SK-N-SH (cell line): Measurements from ENCODE around the gene CCDC50. TPM values are rescaled to one million over a fixed set of nuclear protein-coding genes. Genes with fewer than 3 reads are reported as not detected.
A peak's percentile ranks its signal among the peaks of the same experiment; 100 is the strongest.

Experiments used
- CTCF ChIA-PET: fragments of 300-600, 350-600 bp; formaldehyde crosslinking; extraction: SDS; loops from one replicate; lab custom pipeline; 2021; lab: Yijun Ruan, JAX
- POLR2A ChIA-PET: fragments of 350-600 bp; sonication (Branson Sonifier 250); formaldehyde crosslinking; extraction: SDS; loops from one replicate; lab custom pipeline; 2020; ENCODE audit warnings: antibody characterized with exemption, inconsistent platforms; lab: Yijun Ruan, JAX
- DNase-seq: peaks from one replicate; pipeline ENCODE4 v3.0.0; 2012
- H2AFZ ChIP-seq: fragments of 200-600 bp; sonication (generic); 2 replicates; pipeline ENCODE4 v1.8.1; 2016; ENCODE audit warnings: antibody characterized with exemption, mild to moderate bottlenecking, low read depth
- H3F3A ChIP-seq: fragments of 200-600 bp; sonication (generic); replicated peaks from 2 replicates; pipeline ENCODE3; 2016; ENCODE audit warnings: antibody characterized with exemption, mild to moderate bottlenecking; ENCODE audit not compliant: insufficient read depth
- H3K27ac ChIP-seq, 2 experiments: fragments of 200-500 bp in 1 of 2; fragments of 200-600 bp in 1 of 2; sonication (Bioruptor generic) in 1 of 2; sonication (generic), shearing (Covaris generic) in 1 of 2; 2 replicates each; pipeline versions ENCODE4 v1.5.1 to v1.6.1; 2014 to 2016; ENCODE audit warnings: low read depth in 2 of 2, inconsistent platforms in 1 of 2, low read length in 1 of 2, mild to moderate bottlenecking in 1 of 2, mixed read lengths in 1 of 2
- H3K27me3 ChIP-seq: fragments of 200-600 bp; sonication (generic), shearing (Covaris generic); 2 replicates; pipeline ENCODE4 v1.6.1; 2016; ENCODE audit warnings: mixed run types; ENCODE audit not compliant: insufficient read depth
- H3K36me3 ChIP-seq, 2 experiments: fragments of 200-500 bp in 1 of 2; fragments of 200-600 bp in 1 of 2; sonication (Bioruptor generic) in 1 of 2; sonication (generic) in 1 of 2; replicated peaks in 1 of 2; 2 replicates each; pipeline versions ENCODE3 to v1.5.1; 2014 to 2016; ENCODE audit warnings: low read length in 1 of 2, mild to moderate bottlenecking in 1 of 2; ENCODE audit not compliant: insufficient read depth in 2 of 2, control insufficient read depth in 1 of 2
- H3K4me1 ChIP-seq, 2 experiments: fragments of 200-500 bp in 1 of 2; fragments of 200-600 bp in 1 of 2; sonication (Bioruptor generic) in 1 of 2; sonication (generic), shearing (Covaris generic) in 1 of 2; 2 replicates each; pipeline versions ENCODE4 v1.5.1 to v1.6.1; 2014 to 2016; ENCODE audit warnings: low read depth in 1 of 2, low read length in 1 of 2, mixed run types in 1 of 2; ENCODE audit not compliant: insufficient read depth in 2 of 2, control insufficient read depth in 1 of 2
- H3K4me2 ChIP-seq: fragments of 200-600 bp; sonication (generic), shearing (Covaris generic); 2 replicates; pipeline ENCODE4 v1.6.1; 2017; ENCODE audit warnings: mixed run types
- H3K4me3 ChIP-seq, 2 experiments: fragments of 200-500 bp in 1 of 2; fragments of 200-600 bp in 1 of 2; sonication (Bioruptor generic) in 1 of 2; sonication (generic), shearing (Covaris generic) in 1 of 2; 2 replicates each; pipeline versions ENCODE4 v1.5.1 to v1.8.1; 2014 to 2016; ENCODE audit warnings: low read depth in 2 of 2, inconsistent platforms in 1 of 2, low read length in 1 of 2, mild to moderate bottlenecking in 1 of 2, mixed read lengths in 1 of 2, moderate library complexity in 1 of 2
- H3K79me2 ChIP-seq: fragments of 200-600 bp; sonication (generic); 2 replicates; pipeline ENCODE4 v1.8.1; 2017; ENCODE audit warnings: mild to moderate bottlenecking; ENCODE audit not compliant: insufficient read depth
- H3K9ac ChIP-seq: fragments of 200-600 bp; sonication (generic); 2 replicates; pipeline ENCODE4 v1.6.1; 2017; ENCODE audit warnings: mixed run types
- H3K9me2 ChIP-seq: fragments of 200-600 bp; sonication (generic); 2 replicates; pipeline ENCODE4 v1.6.1; 2017; ENCODE audit warnings: mixed run types
- H3K9me3 ChIP-seq: fragments of 200-600 bp; sonication (generic); 2 replicates; pipeline ENCODE4 v1.6.1; 2017; ENCODE audit warnings: mixed run types, mild to moderate bottlenecking, moderate library complexity
- H4K20me1 ChIP-seq: fragments of 200-600 bp; sonication (generic); 2 replicates; pipeline ENCODE4 v1.6.1; 2017; ENCODE audit warnings: mild to moderate bottlenecking, mixed run types; ENCODE audit not compliant: insufficient read depth
- CTCF ChIP-seq: fragments of 200-600 bp; sonication (generic); IDR thresholded peaks from 2 replicates; pipeline ENCODE4 v1.6.1; 2017; ENCODE audit warnings: antibody characterized with exemption, mild to moderate bottlenecking, moderate library complexity
- FOSL2 ChIP-seq: IDR thresholded peaks from 2 replicates; pipeline ENCODE4 v1.4.0; 2012; ENCODE audit warnings: low read depth, mild to moderate bottlenecking, moderate library complexity, borderline replicate concordance
- FOXJ3 ChIP-seq: sonication (generic); formaldehyde crosslinking; IDR thresholded peaks from 2 replicates; pipeline ENCODE4 v1.5.1; 2020; ENCODE audit warnings: mild to moderate bottlenecking, missing genetic modification reagents
- FOXM1 ChIP-seq: IDR thresholded peaks from 2 replicates; pipeline ENCODE4 v1.4.0; 2012; ENCODE audit warnings: low read depth, mild to moderate bottlenecking
- JUND ChIP-seq: IDR thresholded peaks from 2 replicates; pipeline ENCODE4 v1.4.0; 2012
- NFIC ChIP-seq: IDR thresholded peaks from 2 replicates; pipeline ENCODE4 v1.4.0; 2012; ENCODE audit warnings: borderline replicate concordance
- PBX3 ChIP-seq: IDR thresholded peaks from 2 replicates; pipeline ENCODE4; 2012
- RAD21 ChIP-seq: IDR thresholded peaks from 2 replicates; pipeline ENCODE4 v1.6.1; 2012; ENCODE audit warnings: mild to moderate bottlenecking, low read length
- REST ChIP-seq: IDR thresholded peaks from 2 replicates; pipeline ENCODE4 v1.6.1; 2012; ENCODE audit warnings: mild to moderate bottlenecking, low read depth, low read length, moderate library complexity
- RFX5 ChIP-seq: IDR thresholded peaks from 2 replicates; pipeline ENCODE4 v1.6.1; 2012; ENCODE audit warnings: mild to moderate bottlenecking, improper control_type of control experiment, low read length
- RXRA ChIP-seq: IDR thresholded peaks from 2 replicates; pipeline ENCODE4 v1.4.0; 2012; ENCODE audit warnings: low read depth, mild to moderate bottlenecking, borderline replicate concordance
- SIN3A ChIP-seq: IDR thresholded peaks from 2 replicates; pipeline ENCODE4 v1.6.1; 2012; ENCODE audit warnings: low read depth, mild to moderate bottlenecking, low read length, moderate library complexity, borderline replicate concordance
- TAF1 ChIP-seq: IDR thresholded peaks from 2 replicates; pipeline ENCODE4 v1.6.1; 2012; ENCODE audit warnings: low read depth, mild to moderate bottlenecking, low read length, moderate library complexity, borderline replicate concordance
- TCF12 ChIP-seq: IDR thresholded peaks from 2 replicates; pipeline ENCODE4 v1.4.0; 2012
- USF2 ChIP-seq: fragments of 150-350 bp; IDR thresholded peaks from 2 replicates; pipeline ENCODE4 v1.6.1; 2017; ENCODE audit warnings: antibody characterized with exemption, low read length, low read depth, borderline replicate concordance
- ZBTB33 ChIP-seq: IDR thresholded peaks from 2 replicates; pipeline ENCODE4 v1.4.0; 2012; ENCODE audit warnings: low read depth, borderline replicate concordance
- WGBS: methylation state at CpG from one replicate; pipeline ENCODE4 v1.1.6; 2017; ENCODE audit warnings: low lambda C conversion rate; 5-methylcytosine and 5-hydroxymethylcytosine counted together
- polyA plus RNA-seq, 3 experiments: library from polyadenylated mRNA; depleted of rRNA; stranded (reverse); fragments of >200 nt; gene quantifications; 2 replicates each; pipeline ENCODE4 v1.2.3, GENCODE V29; 2012

Gene CCDC50
- polyA plus RNA-seq, 1 of the 3 experiments (the other 2 are of a cell fraction): 21.9 TPM

GRCh38 chr3:191398607-191399006 lies 69.4 kb downstream of the CCDC50 start:
- no peak for TF ChIP-seq RFX5
- no peak for TF ChIP-seq RXRA
- peak; percentile 18; the same call in 1 of the 2 replicates for TF ChIP-seq CTCF
- peak; percentile 14; the same call in 1 of the 2 replicates for TF ChIP-seq RAD21
- no peak for TF ChIP-seq FOXM1
- Histone ChIP-seq H3K4me2 (no peak overlapping the region), H3K27me3 (no peaks in the 10 kb centered on the region), H3K27ac (no peak overlapping the region), H3K79me2 (no peaks in the 10 kb centered on the region), H3K4me3 (no peak overlapping the region), H2AFZ (no peak overlapping the region), H3K9me2 (no peaks in the 10 kb centered on the region), H3K9me3 (no peaks in the 10 kb centered on the region), H3K36me3 (peaks cover 33 to 34% of the 10 kb centered on the region in 2 experiments), H4K20me1 (no peaks in the 10 kb centered on the region), H3K9ac (no peak overlapping the region), H3K4me1 (no peaks in the 10 kb centered on the region), H3F3A (peaks cover 14% of the 10 kb centered on the region)
- ChIA-PET POLR2A (no interaction called here), CTCF (no interaction called here)
- DNase-seq: no peak
- WGBS: 100% methylated on average over 1 of the region's 1 CpG

- Histone ChIP-seq H4K20me1 (no peaks in the 10 kb centered on the region), H3K4me3 (no peak overlapping the region), H2AFZ (no peak overlapping the region), H3K9me3 (no peaks in the 10 kb centered on the region), H3K27me3 (no peaks in the 10 kb centered on the region), H3K9me2 (no peaks in the 10 kb centered on the region), H3F3A (peaks cover 14% of the 10 kb centered on the region), H3K9ac (no peak overlapping the region), H3K27ac (no peak overlapping the region), H3K4me1 (no peaks in the 10 kb centered on the region), H3K36me3 (peaks cover 24 to 25% of the 10 kb centered on the region in 2 experiments), H3K79me2 (no peaks in the 10 kb centered on the region), H3K4me2 (no peak overlapping the region)
- ChIA-PET CTCF (interaction anchor here (0.9 kb wide), 1 partner anchor 187 kb away, joined by 4 read pairs; no protein-coding TSS in a partner anchor), POLR2A (no interaction called here)
- DNase-seq: no peak
- 100% methylated on average over 3 of the region's 3 CpGs for WGBS
- TF ChIP-seq USF2 (no peak), RAD21 (no peak), ZBTB33 (no peak), FOSL2 (no peak), REST (no peak), RFX5 (no peak), FOXM1 (no peak), TAF1 (no peak), RXRA (no peak), SIN3A (no peak), NFIC (no peak), TCF12 (no peak), FOXJ3 (no peak), PBX3 (no peak), JUND (no peak)
Observed at GRCh38 chr3:191399918-191400317, 70.7 kb downstream of the CCDC50 start.
